Subcutaneous abdominal adipose tissue (tissue), 5 donors: ENCODE measurements around the gene WBP2NL.

Source experiments
- H3K27ac ChIP-seq: one replicate; pipeline ENCODE4 v1.7.0; 2013; ENCODE audit warnings: low read depth, mild to moderate bottlenecking, inconsistent platforms, low read length, moderate library complexity
- H3K27me3 ChIP-seq, 5 donors: one replicate each; pipeline ENCODE4 v1.7.0; 2013; ENCODE audit warnings: low read length in 5 of 5, inconsistent platforms in 1 of 5; ENCODE audit not compliant: control insufficient read depth in 5 of 5, insufficient read depth in 4 of 5
- H3K36me3 ChIP-seq, 5 donors: one replicate each; pipeline ENCODE4 v1.7.0; 2013; ENCODE audit warnings: low read length in 5 of 5; ENCODE audit not compliant: control insufficient read depth in 5 of 5, insufficient read depth in 5 of 5
- H3K4me1 ChIP-seq, 5 donors: one replicate each; pipeline ENCODE4 v1.7.0; 2013; ENCODE audit warnings: low read length in 5 of 5, mild to moderate bottlenecking in 3 of 5, moderate library complexity in 1 of 5; ENCODE audit not compliant: control insufficient read depth in 5 of 5, insufficient read depth in 5 of 5
- H3K4me3 ChIP-seq, 5 donors: one replicate each; pipeline ENCODE4 v1.7.0; 2013; ENCODE audit warnings: low read length in 5 of 5, low read depth in 1 of 5
- H3K9ac ChIP-seq, 5 donors: one replicate each; pipeline ENCODE4 v1.7.0; 2013; ENCODE audit warnings: low read length in 5 of 5, mild to moderate bottlenecking in 4 of 5, moderate library complexity in 3 of 5
- H3K9me3 ChIP-seq, 5 donors: one replicate each; pipeline ENCODE4 v1.7.0; 2013; ENCODE audit warnings: low read length in 5 of 5; ENCODE audit not compliant: control insufficient read depth in 5 of 5
- donor health status: healthy.
- donor health status: healthy.
- donor health status: healthy.
- donor health status: healthy.
- donor health status: healthy.

The WBP2NL gene

DNA sequence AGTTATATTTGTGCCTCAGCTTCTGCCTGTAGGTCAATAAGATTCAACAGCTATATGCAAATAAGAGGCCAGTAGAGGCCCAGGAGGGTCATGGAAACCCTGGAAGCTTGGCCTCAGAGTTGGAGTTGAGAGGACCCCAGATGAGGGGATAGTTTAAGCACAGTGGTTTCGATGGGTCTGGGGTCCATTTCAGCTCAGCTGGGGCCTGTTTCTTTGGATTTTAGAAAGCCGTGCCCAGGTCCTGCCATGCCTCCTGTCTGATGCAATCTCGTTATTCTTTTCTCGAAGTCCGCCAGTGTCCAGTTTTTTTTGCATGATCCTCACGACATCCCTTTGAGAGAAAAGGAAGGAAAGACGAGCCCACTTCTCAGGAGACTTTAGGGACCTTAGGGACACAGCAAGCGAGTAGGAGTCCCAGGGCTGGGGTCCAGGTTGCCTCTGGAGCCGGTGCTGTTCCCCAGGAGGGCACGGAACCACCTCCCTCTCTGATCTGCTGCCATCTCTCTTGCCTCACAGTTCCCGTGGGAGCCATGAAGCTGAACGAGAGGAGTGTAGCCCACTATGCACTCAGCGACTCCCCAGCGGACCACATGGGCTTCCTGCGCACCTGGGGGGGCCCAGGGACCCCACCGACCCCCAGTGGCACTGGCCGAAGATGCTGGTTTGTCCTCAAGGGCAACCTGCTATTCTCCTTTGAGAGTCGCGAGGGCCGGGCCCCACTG, 78.3 kb downstream of the WBP2NL start:
- peaks cover 9 to 54% (median 50%) of the 10 kb centered on the region in 5 donors for H3K4me1 ChIP-seq
- H3K4me3 ChIP-seq: no peak overlapping the region
- no peak overlapping the region for H3K27ac ChIP-seq
- no peak overlapping the region for H3K9ac ChIP-seq
- H3K9me3 ChIP-seq: no peaks in the 10 kb centered on the region
- peaks cover 0 to 24% (median 12%) of the 10 kb centered on the region in 5 donors for H3K36me3 ChIP-seq
- H3K27me3 ChIP-seq: no peaks in the 10 kb centered on the region

DNA sequence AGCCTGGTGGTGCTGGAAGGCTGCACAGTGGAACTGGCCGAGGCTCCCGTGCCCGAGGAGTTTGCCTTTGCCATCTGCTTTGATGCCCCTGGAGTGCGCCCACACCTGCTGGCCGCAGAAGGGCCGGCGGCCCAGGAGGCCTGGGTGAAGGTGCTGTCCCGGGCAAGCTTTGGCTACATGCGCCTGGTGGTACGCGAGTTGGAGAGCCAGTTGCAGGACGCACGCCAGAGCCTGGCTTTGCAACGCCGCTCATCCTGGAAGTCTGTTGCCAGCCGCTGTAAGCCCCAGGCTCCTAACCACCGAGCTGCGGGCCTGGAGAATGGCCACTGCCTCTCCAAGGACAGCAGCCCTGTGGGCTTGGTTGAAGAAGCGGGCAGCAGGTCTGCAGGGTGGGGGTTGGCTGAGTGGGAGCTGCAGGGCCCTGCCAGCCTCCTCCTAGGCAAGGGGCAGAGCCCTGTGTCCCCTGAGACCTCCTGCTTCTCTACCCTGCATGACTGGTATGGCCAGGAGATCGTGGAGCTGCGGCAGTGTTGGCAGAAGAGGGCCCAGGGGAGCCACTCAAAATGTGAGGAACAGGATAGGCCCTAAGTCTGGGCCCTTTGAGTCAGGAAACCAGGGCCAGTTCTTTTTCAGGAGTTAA, 79.0 kb downstream of the WBP2NL start:
- Histone ChIP-seq H3K4me1 (peaks cover 9 to 54% (median 50%) of the 10 kb centered on the region in 5 donors), H3K9me3 (no peaks in the 10 kb centered on the region), H3K36me3 (peaks cover 0 to 29% (median 16%) of the 10 kb centered on the region in 5 donors), H3K4me3 (no peak overlapping the region), H3K27ac (peak overlapping the region; percentile 99), H3K27me3 (no peaks in the 10 kb centered on the region), H3K9ac (peak overlapping the region in 2 of 5 donors; percentile 93 to 97)
